Measurements from ENCODE around the gene PRKCE.

GRCh38 chr2:45646289-45646688 is 5.2 kb upstream of the PRKCE start:
- no peak for TF ChIP-seq CTCF (IDR thresholded peaks at IDR 0.05; ENCODE audit: low read depth, low read length, missing input control)
- TF ChIP-seq YY1 (IDR thresholded peaks at IDR 0.05) = no peak
- no peak for TF ChIP-seq MAX (IDR thresholded peaks at IDR 0.05)
- no peak for TF ChIP-seq FOXA1 (IDR thresholded peaks at IDR 0.05)
- no peak for TF ChIP-seq TAF1 (conservative IDR thresholded peaks at IDR 0.05)
- TF ChIP-seq ATF3 (IDR thresholded peaks at IDR 0.05) = no peak
- no peak for TF ChIP-seq REST (IDR thresholded peaks at IDR 0.05)

Data from liver (tissue), 3 donors.